GM23338 (cell line): ENCODE results near the gene DRC3.

Experiments used
- CREB1 ChIP-seq: fragments of 250-450 bp; sonication (Bioruptor Pico); IDR thresholded peaks from 2 replicates; pipeline ENCODE4 v1.5.0; 2020; ENCODE audit warnings: low read depth, mild to moderate bottlenecking, moderate library complexity
- EZH2 ChIP-seq: fragments of 200-600 bp; sonication (generic); IDR thresholded peaks from one replicate; pipeline ENCODE4 v1.8.0; 2017; ENCODE audit warnings: antibody characterized with exemption, mild to moderate bottlenecking, low read depth; ENCODE audit not compliant: unreplicated experiment
- EZH2phosphoT487 ChIP-seq: fragments of 200-600 bp; sonication (generic); IDR thresholded peaks from one replicate; pipeline ENCODE4 v1.8.1; 2018; ENCODE audit warnings: antibody characterized with exemption; ENCODE audit not compliant: unreplicated experiment
- JUNB ChIP-seq: IDR thresholded peaks from one replicate; pipeline ENCODE4 v1.6.1; 2016; ENCODE audit warnings: antibody characterized with exemption; ENCODE audit not compliant: unreplicated experiment
- POLR2AphosphoS5 ChIP-seq: IDR thresholded peaks from 2 replicates; pipeline ENCODE4 v1.6.1; 2016; ENCODE audit warnings: antibody characterized with exemption, low read depth
- TF ChIP-seq, protein P1 (sequence below), 2 experiments: fragments of 200-600 bp in 1 of 2; sonication (generic) in 1 of 2; conservative IDR thresholded peaks; 2 replicates each; pipeline versions ENCODE4 v1.5.1 to v1.6.1; 2016 to 2017; ENCODE audit warnings: antibody characterized with exemption in 2 of 2, low read depth in 2 of 2, mild to moderate bottlenecking in 2 of 2, moderate library complexity in 1 of 2
- TF ChIP-seq, protein P2 (sequence below): IDR thresholded peaks from one replicate; pipeline ENCODE4 v1.6.1; 2018; ENCODE audit warnings: antibody characterized with exemption; ENCODE audit not compliant: unreplicated experiment
- TF ChIP-seq, protein P3 (sequence below): IDR thresholded peaks from 2 replicates; pipeline ENCODE4 v1.6.1; 2016; ENCODE audit warnings: antibody characterized with exemption

DNA sequence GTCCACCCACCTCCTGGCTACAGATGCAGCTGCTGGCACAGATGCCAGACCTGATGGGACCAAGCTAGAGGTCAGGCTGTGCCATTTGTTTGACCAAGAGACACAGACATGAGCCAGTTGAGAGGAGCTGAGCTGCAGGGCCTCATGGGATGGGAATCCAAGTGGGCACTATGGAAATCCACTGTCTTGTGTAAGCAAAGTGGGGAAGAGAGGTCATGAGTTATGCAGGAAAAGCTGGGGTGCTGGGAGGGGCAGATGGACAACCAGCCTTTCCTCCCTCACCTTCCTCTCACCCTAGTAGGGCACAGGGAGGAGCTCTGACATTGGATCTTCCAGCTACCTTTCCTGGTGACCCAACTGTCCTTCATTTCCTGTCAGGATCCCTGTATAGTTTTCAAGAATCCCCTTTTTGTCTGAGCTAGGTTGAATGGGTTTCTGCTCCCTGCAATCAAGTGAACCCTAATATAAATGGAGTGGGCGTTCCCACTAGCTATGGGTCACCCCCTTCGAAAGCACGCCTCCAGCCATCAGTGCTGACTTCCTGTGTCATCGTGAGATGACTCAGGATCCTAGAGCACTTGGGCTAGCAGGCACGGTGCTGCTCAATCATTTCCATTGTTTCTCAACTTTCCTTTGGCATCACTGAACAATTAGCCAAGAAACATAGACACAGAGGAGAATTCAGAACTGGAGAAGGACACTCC is 52.7 kb downstream of the DRC3 start:
- TF ChIP-seq, protein P1, sequence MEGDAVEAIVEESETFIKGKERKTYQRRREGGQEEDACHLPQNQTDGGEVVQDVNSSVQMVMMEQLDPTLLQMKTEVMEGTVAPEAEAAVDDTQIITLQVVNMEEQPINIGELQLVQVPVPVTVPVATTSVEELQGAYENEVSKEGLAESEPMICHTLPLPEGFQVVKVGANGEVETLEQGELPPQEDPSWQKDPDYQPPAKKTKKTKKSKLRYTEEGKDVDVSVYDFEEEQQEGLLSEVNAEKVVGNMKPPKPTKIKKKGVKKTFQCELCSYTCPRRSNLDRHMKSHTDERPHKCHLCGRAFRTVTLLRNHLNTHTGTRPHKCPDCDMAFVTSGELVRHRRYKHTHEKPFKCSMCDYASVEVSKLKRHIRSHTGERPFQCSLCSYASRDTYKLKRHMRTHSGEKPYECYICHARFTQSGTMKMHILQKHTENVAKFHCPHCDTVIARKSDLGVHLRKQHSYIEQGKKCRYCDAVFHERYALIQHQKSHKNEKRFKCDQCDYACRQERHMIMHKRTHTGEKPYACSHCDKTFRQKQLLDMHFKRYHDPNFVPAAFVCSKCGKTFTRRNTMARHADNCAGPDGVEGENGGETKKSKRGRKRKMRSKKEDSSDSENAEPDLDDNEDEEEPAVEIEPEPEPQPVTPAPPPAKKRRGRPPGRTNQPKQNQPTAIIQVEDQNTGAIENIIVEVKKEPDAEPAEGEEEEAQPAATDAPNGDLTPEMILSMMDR (conservative IDR thresholded peaks at IDR 0.05; ENCODE audit: low read depth in 2 of 2): no peak
- TF ChIP-seq EZH2: no peak
- TF ChIP-seq, protein P2, sequence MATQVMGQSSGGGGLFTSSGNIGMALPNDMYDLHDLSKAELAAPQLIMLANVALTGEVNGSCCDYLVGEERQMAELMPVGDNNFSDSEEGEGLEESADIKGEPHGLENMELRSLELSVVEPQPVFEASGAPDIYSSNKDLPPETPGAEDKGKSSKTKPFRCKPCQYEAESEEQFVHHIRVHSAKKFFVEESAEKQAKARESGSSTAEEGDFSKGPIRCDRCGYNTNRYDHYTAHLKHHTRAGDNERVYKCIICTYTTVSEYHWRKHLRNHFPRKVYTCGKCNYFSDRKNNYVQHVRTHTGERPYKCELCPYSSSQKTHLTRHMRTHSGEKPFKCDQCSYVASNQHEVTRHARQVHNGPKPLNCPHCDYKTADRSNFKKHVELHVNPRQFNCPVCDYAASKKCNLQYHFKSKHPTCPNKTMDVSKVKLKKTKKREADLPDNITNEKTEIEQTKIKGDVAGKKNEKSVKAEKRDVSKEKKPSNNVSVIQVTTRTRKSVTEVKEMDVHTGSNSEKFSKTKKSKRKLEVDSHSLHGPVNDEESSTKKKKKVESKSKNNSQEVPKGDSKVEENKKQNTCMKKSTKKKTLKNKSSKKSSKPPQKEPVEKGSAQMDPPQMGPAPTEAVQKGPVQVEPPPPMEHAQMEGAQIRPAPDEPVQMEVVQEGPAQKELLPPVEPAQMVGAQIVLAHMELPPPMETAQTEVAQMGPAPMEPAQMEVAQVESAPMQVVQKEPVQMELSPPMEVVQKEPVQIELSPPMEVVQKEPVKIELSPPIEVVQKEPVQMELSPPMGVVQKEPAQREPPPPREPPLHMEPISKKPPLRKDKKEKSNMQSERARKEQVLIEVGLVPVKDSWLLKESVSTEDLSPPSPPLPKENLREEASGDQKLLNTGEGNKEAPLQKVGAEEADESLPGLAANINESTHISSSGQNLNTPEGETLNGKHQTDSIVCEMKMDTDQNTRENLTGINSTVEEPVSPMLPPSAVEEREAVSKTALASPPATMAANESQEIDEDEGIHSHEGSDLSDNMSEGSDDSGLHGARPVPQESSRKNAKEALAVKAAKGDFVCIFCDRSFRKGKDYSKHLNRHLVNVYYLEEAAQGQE: no peak
- TF ChIP-seq EZH2phosphoT487: no peak
- TF ChIP-seq POLR2AphosphoS5: no peak
- no peak for TF ChIP-seq CREB1
- TF ChIP-seq, protein P3, sequence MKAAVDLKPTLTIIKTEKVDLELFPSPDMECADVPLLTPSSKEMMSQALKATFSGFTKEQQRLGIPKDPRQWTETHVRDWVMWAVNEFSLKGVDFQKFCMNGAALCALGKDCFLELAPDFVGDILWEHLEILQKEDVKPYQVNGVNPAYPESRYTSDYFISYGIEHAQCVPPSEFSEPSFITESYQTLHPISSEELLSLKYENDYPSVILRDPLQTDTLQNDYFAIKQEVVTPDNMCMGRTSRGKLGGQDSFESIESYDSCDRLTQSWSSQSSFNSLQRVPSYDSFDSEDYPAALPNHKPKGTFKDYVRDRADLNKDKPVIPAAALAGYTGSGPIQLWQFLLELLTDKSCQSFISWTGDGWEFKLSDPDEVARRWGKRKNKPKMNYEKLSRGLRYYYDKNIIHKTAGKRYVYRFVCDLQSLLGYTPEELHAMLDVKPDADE: no peak
- TF ChIP-seq JUNB: no peak
